ENCODE measurements around the gene GRIN1. TPM values are rescaled to one million over a fixed set of nuclear protein-coding genes. Genes with fewer than 3 reads are reported as not detected.

Gene GRIN1
- total and polyA plus RNA-seq, 2 of the 13 experiments (the other 11 are each of a cell fraction or from before 2014, with no cell fraction given) = 0.13 TPM; not detected in 1

GRCh38 chr9:137178939-137179630, 40.1 kb downstream of the GRIN1 start:
- POLR2A ChIA-PET = no interaction called here
- H4K20me1 ChIP-seq (ENCODE audit: insufficient read depth, low read length) = no peaks in the 10 kb centered on the region
- DNase-seq (ENCODE audit: low spot score) (no peak), ATAC-seq (no peak), FAIRE-seq (no peak)
- TF ChIP-seq ATF7-NPFF (CRISPR knock-in tag; IDR thresholded peaks at IDR 0.05; ENCODE audit: low read depth) = no peak
- no peaks in the 10 kb centered on the region for H3K4me1 ChIP-seq (ENCODE audit: insufficient read depth, low read length)
- no peak overlapping the region for H2AFZ ChIP-seq (ENCODE audit: low read length)
- 92% methylated on average over 11 of the region's 19 CpGs for WGBS (ENCODE audit: low lambda C conversion rate)
- intact Hi-C loops (cut with micrococcal nuclease; ENCODE audit: unreplicated experiment) = loop anchor here (10.0 kb wide), 1 partner anchor 64 kb away; the partner anchor contains the start of gene DPP7
- no peak overlapping the region for H3K9ac ChIP-seq (ENCODE audit: insufficient read depth, low read depth, low read length)
- no peaks in the 10 kb centered on the region for H3K27me3 ChIP-seq (ENCODE audit: control insufficient read depth in 1 of 2, insufficient read depth in 2 of 2, low read length in 2 of 2)
- no peak overlapping the region for H3K4me2 ChIP-seq (ENCODE audit: low read depth, low read length)
- peaks cover 22 to 25% of the 10 kb centered on the region in 2 experiments; a peak in 4 of 5 replicates for H3K36me3 ChIP-seq (replicated peaks in 1 of 2; ENCODE audit: control insufficient read depth in 1 of 2, insufficient read depth in 2 of 2, low read length in 2 of 2)
- no peaks in the 10 kb centered on the region for H3K79me2 ChIP-seq (ENCODE audit: insufficient read depth, low read length)
- no peaks in the 10 kb centered on the region for H3K9me3 ChIP-seq (ENCODE audit: low read length)
- CTCF ChIA-PET (ENCODE audit: low intra/inter-chr PET ratio, low total read pairs) = no interaction called here
- no peak overlapping the region for H3K27ac ChIP-seq (ENCODE audit: extremely low read length, insufficient read depth, low read length)
- no peak overlapping the region for H3K4me3 ChIP-seq (replicated peaks in 1 of 3; ENCODE audit: insufficient read depth in 1 of 3, low read depth in 2 of 3, low read length in 3 of 3)
- BruUV-seq (replicated peaks) = no TSS peak
- in situ Hi-C loops (cut with HindIII; ENCODE audit: extremely low pct_ligation_motif_present, low pct_unique_long_range_greater_than_20kb) = no loop called here

DNA sequence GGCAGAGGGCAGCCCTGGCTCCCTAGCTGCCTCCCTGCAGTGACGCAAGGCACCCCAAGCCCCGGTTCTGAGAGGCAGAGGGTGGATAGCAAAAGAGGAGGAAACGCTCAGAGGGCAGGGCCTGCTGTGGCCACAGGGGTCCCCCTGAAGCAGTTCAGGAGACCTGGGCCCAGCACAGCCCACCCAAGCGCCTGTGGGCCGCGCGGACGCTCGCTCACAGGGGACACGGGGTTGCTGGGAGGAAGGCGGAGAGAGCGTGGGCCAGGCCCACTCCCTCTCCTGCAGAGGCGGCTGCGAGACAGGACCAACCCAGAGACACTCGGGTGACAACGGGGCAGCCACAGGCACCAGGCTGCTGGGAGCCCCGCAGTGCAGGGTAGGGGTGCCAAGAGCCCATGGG, 40.8 kb downstream of the GRIN1 start:
- Histone ChIP-seq H3K79me2 (ENCODE audit: insufficient read depth, low read length) (no peaks in the 10 kb centered on the region), H2AFZ (ENCODE audit: low read length) (no peak overlapping the region), H3K27ac (ENCODE audit: extremely low read length, insufficient read depth, low read length) (no peak overlapping the region), H3K36me3 (replicated peaks in 1 of 2; ENCODE audit: control insufficient read depth in 1 of 2, insufficient read depth in 2 of 2, low read length in 2 of 2) (peaks cover 23 to 29% of the 10 kb centered on the region in 2 experiments; a peak in 4 of 5 replicates), H3K27me3 (ENCODE audit: control insufficient read depth in 1 of 2, insufficient read depth in 2 of 2, low read length in 2 of 2) (no peaks in the 10 kb centered on the region), H3K9ac (ENCODE audit: insufficient read depth, low read depth, low read length) (no peak overlapping the region), H3K4me1 (ENCODE audit: insufficient read depth, low read length) (no peaks in the 10 kb centered on the region), H3K9me3 (ENCODE audit: low read length) (no peaks in the 10 kb centered on the region), H4K20me1 (ENCODE audit: insufficient read depth, low read length) (no peaks in the 10 kb centered on the region), H3K4me2 (ENCODE audit: low read depth, low read length) (no peak overlapping the region), H3K4me3 (replicated peaks in 1 of 3; ENCODE audit: insufficient read depth in 1 of 3, low read depth in 2 of 3, low read length in 3 of 3) (no peak overlapping the region)
- no peak for TF ChIP-seq NONO (IDR thresholded peaks at IDR 0.05)
- TF ChIP-seq NONO (CRISPR knock-in tag; conservative IDR thresholded peaks at IDR 0.05) = no peak
- TF ChIP-seq KDM2A (CRISPR knock-in tag; IDR thresholded peaks at IDR 0.05; ENCODE audit: borderline replicate concordance, low read depth) = no peak
- TF ChIP-seq THRA (CRISPR knock-in tag; IDR thresholded peaks at IDR 0.05; ENCODE audit: borderline replicate concordance) = no peak
- no peak for TF ChIP-seq SP4 (CRISPR knock-in tag; IDR thresholded peaks at IDR 0.05)
- no peak for TF ChIP-seq ZNF83 (CRISPR knock-in tag; IDR thresholded peaks at IDR 0.05; ENCODE audit: borderline replicate concordance)
- TF ChIP-seq ATF7 (IDR thresholded peaks at IDR 0.05) = no peak
- TF ChIP-seq ATF7 (CRISPR knock-in tag; IDR thresholded peaks at IDR 0.05) = no peak
- no peak for TF ChIP-seq ZNF451 (CRISPR knock-in tag; IDR thresholded peaks at IDR 0.05)
- TF ChIP-seq SAP130 (CRISPR knock-in tag; IDR thresholded peaks at IDR 0.05; ENCODE audit: low read depth) = no peak
- TF ChIP-seq, protein P1, sequence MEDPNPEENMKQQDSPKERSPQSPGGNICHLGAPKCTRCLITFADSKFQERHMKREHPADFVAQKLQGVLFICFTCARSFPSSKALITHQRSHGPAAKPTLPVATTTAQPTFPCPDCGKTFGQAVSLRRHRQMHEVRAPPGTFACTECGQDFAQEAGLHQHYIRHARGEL (CRISPR knock-in tag; IDR thresholded peaks at IDR 0.05) = no peak
- TF ChIP-seq, protein P2, sequence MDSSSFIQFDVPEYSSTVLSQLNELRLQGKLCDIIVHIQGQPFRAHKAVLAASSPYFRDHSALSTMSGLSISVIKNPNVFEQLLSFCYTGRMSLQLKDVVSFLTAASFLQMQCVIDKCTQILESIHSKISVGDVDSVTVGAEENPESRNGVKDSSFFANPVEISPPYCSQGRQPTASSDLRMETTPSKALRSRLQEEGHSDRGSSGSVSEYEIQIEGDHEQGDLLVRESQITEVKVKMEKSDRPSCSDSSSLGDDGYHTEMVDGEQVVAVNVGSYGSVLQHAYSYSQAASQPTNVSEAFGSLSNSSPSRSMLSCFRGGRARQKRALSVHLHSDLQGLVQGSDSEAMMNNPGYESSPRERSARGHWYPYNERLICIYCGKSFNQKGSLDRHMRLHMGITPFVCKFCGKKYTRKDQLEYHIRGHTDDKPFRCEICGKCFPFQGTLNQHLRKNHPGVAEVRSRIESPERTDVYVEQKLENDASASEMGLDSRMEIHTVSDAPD (CRISPR knock-in tag; IDR thresholded peaks at IDR 0.05) = no peak
- TF ChIP-seq, protein P3, sequence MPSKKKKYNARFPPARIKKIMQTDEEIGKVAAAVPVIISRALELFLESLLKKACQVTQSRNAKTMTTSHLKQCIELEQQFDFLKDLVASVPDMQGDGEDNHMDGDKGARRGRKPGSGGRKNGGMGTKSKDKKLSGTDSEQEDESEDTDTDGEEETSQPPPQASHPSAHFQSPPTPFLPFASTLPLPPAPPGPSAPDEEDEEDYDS (CRISPR knock-in tag; IDR thresholded peaks at IDR 0.05) = no peak
- TF ChIP-seq RARG (CRISPR knock-in tag; IDR thresholded peaks at IDR 0.05; ENCODE audit: low read depth) = no peak
- in situ Hi-C loops (cut with HindIII; ENCODE audit: extremely low pct_ligation_motif_present, low pct_unique_long_range_greater_than_20kb) (no loop called here), intact Hi-C loops (cut with micrococcal nuclease; ENCODE audit: unreplicated experiment) (loop anchor here (10.0 kb wide), 1 partner anchor 65 kb away; the partner anchor contains the start of gene DPP7)
- no peak for DNase-seq (ENCODE audit: low spot score)
- ChIA-PET POLR2A (no interaction called here), CTCF (ENCODE audit: low intra/inter-chr PET ratio, low total read pairs) (no interaction called here)
- no peak for FAIRE-seq
- ATAC-seq = no peak
- 98% methylated on average over 15 of the region's 17 CpGs for WGBS (ENCODE audit: low lambda C conversion rate)
- BruUV-seq (replicated peaks) = no TSS peak

Data from HepG2 (cell line).